ENCODE measurements around the gene EXOC3L4.

GRCh38 chr14:103131580-103131979 lies 37.1 kb downstream of the EXOC3L4 start:
- no peak for TF ChIP-seq ZNF565 (CRISPR knock-in tag; conservative IDR thresholded peaks at IDR 0.05; ENCODE audit: low read depth)
- TF ChIP-seq, protein P1, sequence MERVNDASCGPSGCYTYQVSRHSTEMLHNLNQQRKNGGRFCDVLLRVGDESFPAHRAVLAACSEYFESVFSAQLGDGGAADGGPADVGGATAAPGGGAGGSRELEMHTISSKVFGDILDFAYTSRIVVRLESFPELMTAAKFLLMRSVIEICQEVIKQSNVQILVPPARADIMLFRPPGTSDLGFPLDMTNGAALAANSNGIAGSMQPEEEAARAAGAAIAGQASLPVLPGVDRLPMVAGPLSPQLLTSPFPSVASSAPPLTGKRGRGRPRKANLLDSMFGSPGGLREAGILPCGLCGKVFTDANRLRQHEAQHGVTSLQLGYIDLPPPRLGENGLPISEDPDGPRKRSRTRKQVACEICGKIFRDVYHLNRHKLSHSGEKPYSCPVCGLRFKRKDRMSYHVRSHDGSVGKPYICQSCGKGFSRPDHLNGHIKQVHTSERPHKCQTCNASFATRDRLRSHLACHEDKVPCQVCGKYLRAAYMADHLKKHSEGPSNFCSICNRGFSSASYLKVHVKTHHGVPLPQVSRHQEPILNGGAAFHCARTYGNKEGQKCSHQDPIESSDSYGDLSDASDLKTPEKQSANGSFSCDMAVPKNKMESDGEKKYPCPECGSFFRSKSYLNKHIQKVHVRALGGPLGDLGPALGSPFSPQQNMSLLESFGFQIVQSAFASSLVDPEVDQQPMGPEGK (CRISPR knock-in tag; IDR thresholded peaks at IDR 0.05; ENCODE audit: borderline replicate concordance), result no peak
- no peak for TF ChIP-seq CREB5 (CRISPR knock-in tag; IDR thresholded peaks at IDR 0.05; ENCODE audit: low read depth)
